Dendritic cell treated with granulocyte-macrophage colony-stimulating factor and Interleukin-4, amounts not matched to agents 40 ng/mL and 50 ng/mL, for 4 days (primary cell): ENCODE measurements around the gene ARMH1.
"Not testable (repeated sequence)": the region's sequence is repeated elsewhere in the genome, so short reads cannot be mapped to it uniquely, and the experiment has no call there.

Source experiments
- H3K27ac Mint-ChIP-seq: one replicate; pipeline ENCODE4 v1.8.0; 2022; ENCODE audit warnings: mild to moderate bottlenecking, mixed read lengths
- H3K27me3 Mint-ChIP-seq: one replicate; pipeline ENCODE4 v1.8.0; 2022; ENCODE audit warnings: mild to moderate bottlenecking, mixed read lengths
- H3K36me3 Mint-ChIP-seq: one replicate; pipeline ENCODE4 v1.8.0; 2022; ENCODE audit warnings: low read depth, mixed read lengths
- H3K4me1 Mint-ChIP-seq: one replicate; pipeline ENCODE4 v1.8.0; 2022; ENCODE audit warnings: low read depth, mixed read lengths
- H3K4me3 Mint-ChIP-seq: one replicate; pipeline ENCODE4 v1.8.0; 2022; ENCODE audit warnings: mild to moderate bottlenecking, moderate library complexity, mixed read lengths
- H3K9me3 Mint-ChIP-seq: one replicate; pipeline ENCODE4 v1.8.0; 2022; ENCODE audit warnings: mixed read lengths
- intact Hi-C: fragments of 100-400 bp; cut with micrococcal nuclease; formaldehyde crosslinking; loops from one replicate; pipeline ENCODE4 v1.15.0; 2022

The ARMH1 gene

GRCh38 chr1:44747878-44748277 is 73.4 kb downstream of the ARMH1 start:
- intact Hi-C loops: no loop called here
- no peaks in the 10 kb centered on the region for H3K27me3 Mint-ChIP-seq
- no peaks in the 10 kb centered on the region for H3K36me3 Mint-ChIP-seq
- H3K27ac Mint-ChIP-seq: no peak overlapping the region
- no peak overlapping the region for H3K4me3 Mint-ChIP-seq
- peaks cover 2% of the 10 kb centered on the region for H3K4me1 Mint-ChIP-seq
- H3K9me3 Mint-ChIP-seq: no peaks in the 10 kb centered on the region

GRCh38 chr1:44757420-44757819 is 82.9 kb downstream of the ARMH1 start:
- peaks cover 19% of the 10 kb centered on the region for H3K36me3 Mint-ChIP-seq
- H3K4me1 Mint-ChIP-seq: peaks cover 5% of the 10 kb centered on the region

GRCh38 chr1:44759077-44759476 is 84.6 kb downstream of the ARMH1 start:
- intact Hi-C loops: no loop called here
- Mint-ChIP-seq H3K36me3 (peaks cover 28% of the 10 kb centered on the region), H3K4me3 (no peak overlapping the region), H3K4me1 (peaks cover 5% of the 10 kb centered on the region), H3K27me3 (no peaks in the 10 kb centered on the region), H3K27ac (no peak overlapping the region), H3K9me3 (no peaks in the 10 kb centered on the region)

More at GRCh38 chr1:44757420-44757819, 82.9 kb downstream of the ARMH1 start:
- H3K27me3 Mint-ChIP-seq: no peaks in the 10 kb centered on the region
- H3K9me3 Mint-ChIP-seq: no peaks in the 10 kb centered on the region
- no peak overlapping the region for H3K4me3 Mint-ChIP-seq
- intact Hi-C loops: no loop called here
- no peak overlapping the region for H3K27ac Mint-ChIP-seq

- no peaks in the 10 kb centered on the region for H3K4me1 Mint-ChIP-seq
- H3K4me3 Mint-ChIP-seq: no peak overlapping the region
- intact Hi-C loops: no loop called here
- no peaks in the 10 kb centered on the region for H3K9me3 Mint-ChIP-seq
- no peak overlapping the region for H3K27ac Mint-ChIP-seq
- no peaks in the 10 kb centered on the region for H3K27me3 Mint-ChIP-seq
- peaks cover 28% of the 10 kb centered on the region for H3K36me3 Mint-ChIP-seq
Measured at GRCh38 chr1:44760876-44761275, 86.4 kb downstream of the ARMH1 start.

GRCh38 chr1:44766421-44766820 is 91.9 kb downstream of the ARMH1 start:
- H3K27ac Mint-ChIP-seq, intact Hi-C loops, H3K4me1 Mint-ChIP-seq, H3K27me3 Mint-ChIP-seq, H3K4me3 Mint-ChIP-seq, H3K9me3 Mint-ChIP-seq: not testable (repeated sequence)
- peaks cover 28% of the 10 kb centered on the region for H3K36me3 Mint-ChIP-seq
